B cell (primary cell): ENCODE measurements around the gene IFRD2. TPM values are rescaled to one million over a fixed set of nuclear protein-coding genes. Genes with fewer than 3 reads are reported as not detected.

ENCODE experiments used
- ATAC-seq: fragments of 200-7000 bp; cut with Tn5 transposase; one replicate; pipeline ENCODE4 v1.10.0; 2021; ENCODE audit warnings: low read depth, mild to moderate bottlenecking, moderate number of reproducible peaks, moderate library complexity
- CTCF ChIA-PET: fragments of 350-600 bp; sonication (Branson Sonifier 250); formaldehyde crosslinking; loops from one replicate; lab custom pipeline; 2021; ENCODE audit warnings: antibody characterized with exemption, inconsistent platforms; lab: Charles Lee
- POLR2A ChIA-PET: fragments of 350-600 bp; sonication (Branson Sonifier 250); formaldehyde crosslinking; loops from one replicate; lab custom pipeline; 2021; ENCODE audit warnings: antibody characterized with exemption; lab: Charles Lee
- DNase-seq: peaks from one replicate; pipeline ENCODE4 v3.0.0; 2013
- H2AFZ ChIP-seq: 2 replicates; pipeline ENCODE4 v1.6.1; 2012; ENCODE audit warnings: mild to moderate bottlenecking, low read depth, low read length; ENCODE audit not compliant: insufficient read depth, poor library complexity, severe bottlenecking
- H3K27ac ChIP-seq, 2 donors: 1 replicate in 1 of 2; 2 replicates in 1 of 2; pipeline ENCODE4 v1.5.1; 2012 to 2013; ENCODE audit warnings: low read length in 2 of 2, mild to moderate bottlenecking in 2 of 2, moderate library complexity in 1 of 2
- H3K27me3 ChIP-seq, 4 experiments: fragments of 200-600 bp in 1 of 4; sonication (generic) in 1 of 4; replicated peaks in 1 of 4; 1 replicate in 2 of 4; 2 replicates in 2 of 4; pipeline versions ENCODE4 v1.6.1 to v1.7.0; 2013 to 2016; ENCODE audit warnings: low read length in 3 of 4, mild to moderate bottlenecking in 2 of 4, mixed read lengths in 1 of 4, moderate library complexity in 1 of 4; ENCODE audit not compliant: insufficient read depth in 4 of 4, control insufficient read depth in 3 of 4; ENCODE audit errors: control extremely low read depth in 1 of 4
- H3K36me3 ChIP-seq, 2 experiments: replicated peaks in 1 of 2; 1 replicate in 1 of 2; 2 replicates in 1 of 2; pipeline versions ENCODE4 v1.6.1 to v1.7.1; 2013; ENCODE audit warnings: low read length in 1 of 2; ENCODE audit not compliant: insufficient read depth in 2 of 2, control insufficient read depth in 1 of 2; ENCODE audit errors: control extremely low read depth in 1 of 2, extremely low read depth in 1 of 2
- H3K4me1 ChIP-seq, 2 donors: fragments of 200-600 bp in 1 of 2; sonication (generic) in 1 of 2; 1 replicate in 1 of 2; 2 replicates in 1 of 2; pipeline versions ENCODE4 v1.5.1 to v1.6.1; 2013 to 2017; ENCODE audit warnings: low read length in 2 of 2; ENCODE audit not compliant: control insufficient read depth in 2 of 2, insufficient read depth in 2 of 2
- H3K4me2 ChIP-seq: replicated peaks from 2 replicates; pipeline ENCODE3; 2012; ENCODE audit warnings: mild to moderate bottlenecking, low read depth, low read length; ENCODE audit not compliant: poor library complexity, severe bottlenecking
- H3K4me3 ChIP-seq, 5 experiments: fragments of 200-600 bp in 1 of 5; sonication (generic) in 1 of 5; 1 replicate in 3 of 5; 2 replicates in 2 of 5; pipeline versions ENCODE4 v1.5.1 to v1.7.0; 2011 to 2016; ENCODE audit warnings: low read length in 4 of 5, mild to moderate bottlenecking in 4 of 5, low read depth in 2 of 5, control low read depth in 1 of 5, moderate library complexity in 1 of 5; ENCODE audit not compliant: insufficient read depth in 1 of 5; ENCODE audit errors: control extremely low read depth in 1 of 5, extremely low read depth in 1 of 5
- H3K79me2 ChIP-seq: fragments of 200-600 bp; sonication (generic); one replicate; pipeline ENCODE4 v1.6.0; 2016; ENCODE audit warnings: low read length; ENCODE audit not compliant: control insufficient read depth, insufficient read depth
- H3K9ac ChIP-seq: fragments of 200-600 bp; sonication (generic); 2 replicates; pipeline ENCODE4 v1.6.1; 2017; ENCODE audit warnings: mild to moderate bottlenecking, low read length, moderate library complexity
- H3K9me3 ChIP-seq, 3 donors: one replicate each; pipeline versions ENCODE4 v1.6.1 to v1.7.1; 2013; ENCODE audit warnings: low read length in 2 of 3; ENCODE audit not compliant: control insufficient read depth in 2 of 3, insufficient read depth in 1 of 3; ENCODE audit errors: control extremely low read depth in 1 of 3
- H4K20me1 ChIP-seq: 2 replicates; pipeline ENCODE4 v1.6.0; 2012; ENCODE audit warnings: mild to moderate bottlenecking, low read length; ENCODE audit not compliant: insufficient read depth, control insufficient read depth, poor library complexity, severe bottlenecking
- H3K27ac Mint-ChIP-seq: one replicate; pipeline ENCODE4 v1.8.0; 2021; ENCODE audit warnings: mixed read lengths
- H3K27me3 Mint-ChIP-seq: one replicate; pipeline ENCODE4 v1.8.0; 2021; ENCODE audit warnings: mixed read lengths
- H3K4me1 Mint-ChIP-seq: one replicate; pipeline ENCODE4 v1.8.0; 2021; ENCODE audit warnings: mixed read lengths
- H3K4me3 Mint-ChIP-seq: one replicate; pipeline ENCODE4 v1.8.0; 2021; ENCODE audit warnings: mixed read lengths
- H3K9me3 Mint-ChIP-seq: one replicate; pipeline ENCODE4 v1.8.0; 2022; ENCODE audit warnings: mixed read lengths; ENCODE audit not compliant: insufficient read depth
- CTCF ChIP-seq: fragments of 200-600 bp; IDR thresholded peaks from one replicate; pipeline ENCODE4 v1.8.0; 2022; ENCODE audit warnings: antibody characterized with exemption, mild to moderate bottlenecking
- EZH2 ChIP-seq: IDR thresholded peaks from 2 replicates; pipeline ENCODE4 v1.6.1; 2012; ENCODE audit warnings: borderline replicate concordance, low read depth, mild to moderate bottlenecking, moderate library complexity, low read length; ENCODE audit not compliant: insufficient read depth, poor library complexity, severe bottlenecking
- WGBS: methylation state at CpG from one replicate; pipeline ENCODE4 v1.1.5; 2013; ENCODE audit warnings: missing lambda C conversion rate; ENCODE audit not compliant: insufficient coverage; 5-methylcytosine and 5-hydroxymethylcytosine counted together
- intact Hi-C: fragments of 100-400 bp; cut with micrococcal nuclease; formaldehyde crosslinking; loops from one replicate; pipeline ENCODE4 v1.10.0; 2022
- polyA plus RNA-seq: library from polyadenylated mRNA; depleted of rRNA; stranded (reverse); fragments of >200 nt; gene quantifications from 2 replicates; pipeline ENCODE4 v1.2.3, GENCODE V29; 2012
- total RNA-seq, 2 donors: library from RNA; stranded (reverse); fragments of 120-200 nt in 1 of 2; gene quantifications; 1 replicate in 1 of 2; 2 replicates in 1 of 2; pipeline versions ENCODE4 v1.2.3 to v1.2.4, GENCODE V29; 2013 to 2022

IFRD2 gene
- total and polyA plus RNA-seq, 2 donors (not counting 1 experiment from before 2014, with no cell fraction given), result 63.4 to 80.1 TPM

DNA sequence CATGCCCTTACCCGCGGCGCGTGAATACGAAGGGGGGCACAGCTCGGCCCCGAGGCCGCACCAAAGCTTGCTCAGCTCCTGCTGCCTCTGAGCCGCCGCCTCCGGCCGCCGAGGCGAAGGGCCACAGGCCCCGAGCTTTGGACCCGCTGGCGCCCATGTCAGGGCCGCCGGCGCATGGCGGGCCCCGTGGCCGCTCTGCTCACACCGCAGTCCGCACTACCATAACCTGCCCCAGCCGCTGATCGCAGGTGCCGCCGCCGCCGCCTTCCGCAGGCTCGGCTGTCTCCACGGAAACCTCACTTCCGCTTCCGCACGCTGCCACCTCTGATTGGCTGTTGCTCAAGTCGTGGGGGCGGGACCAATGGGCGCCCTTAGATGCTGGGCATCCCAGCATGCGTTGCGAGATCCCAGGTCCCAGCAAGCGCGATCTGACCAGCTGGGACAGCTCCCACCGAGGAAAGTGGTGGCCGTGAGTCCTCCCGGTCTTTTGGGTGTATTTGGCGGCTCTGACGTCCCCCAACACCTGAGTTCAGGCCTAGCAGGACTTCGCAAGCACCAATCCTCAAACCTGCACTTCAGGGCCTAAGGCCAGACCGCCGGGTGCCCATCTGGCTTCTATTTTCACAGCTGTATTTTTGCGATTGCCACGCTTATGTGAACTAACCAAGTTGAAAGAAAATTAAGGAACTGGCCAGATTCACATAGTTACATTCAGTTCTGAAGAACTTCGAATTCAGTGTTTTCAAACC is 35.9 kb upstream of the IFRD2 start, which contains the start of gene TUSC2:
Gene TUSC2 (minus strand): TSS at position 281 of the 749 bp plus-strand sequence. CDS start 124 bp downstream, at position 157.
- WGBS, result 2% methylated on average over 55 of the region's 55 CpGs
- H2AFZ ChIP-seq, result peak within 1 kb of the TSS; percentile 75
- H3K79me2 ChIP-seq, result peaks cover 41% of the 10 kb centered on the region
- peak within 1 kb of the TSS; percentile 66 to 90 for H3K27ac ChIP-seq
- no peaks in the 10 kb centered on the region for H3K27me3 ChIP-seq
- peak; percentile 97 for DNase-seq
- H3K4me3 ChIP-seq, result peak within 1 kb of the TSS; percentile 39 to 98 (median 87)
- Mint-ChIP-seq H3K27me3 (no peaks in the 10 kb centered on the region), H3K27ac (peak within 1 kb of the TSS; percentile 91), H3K4me3 (peak within 1 kb of the TSS; percentile 95), H3K4me1 (peaks cover 25% of the 10 kb centered on the region), H3K9me3 (no peaks in the 10 kb centered on the region)
- H3K4me2 ChIP-seq, result peak within 1 kb of the TSS; percentile 99
- peak within 1 kb of the TSS; percentile 87 for H3K9ac ChIP-seq
- no peak for TF ChIP-seq CTCF
- TF ChIP-seq EZH2, result no peak
- peaks cover 0 to 55% of the 10 kb centered on the region in 2 experiments for H3K36me3 ChIP-seq
- H4K20me1 ChIP-seq, result peaks cover 35% of the 10 kb centered on the region
- no peaks in the 10 kb centered on the region for H3K9me3 ChIP-seq
- POLR2A ChIA-PET, result interaction anchor here (0.6 to 2.9 kb wide), 8 partner anchors 9 to 1666 kb away, joined by 3 to 27 read pairs (median 6); partner anchors contain the start of genes CYB561D2, HYAL3, IFRD2 and NAA80
- intact Hi-C loops, result loop anchor here (1.0 kb wide), 5 partner anchors 9 to 101 kb away; partner anchors contain the start of genes CYB561D2, HYAL3, NAA80 and NPRL2
- peak; percentile 94 for ATAC-seq
- peaks cover 14 to 24% of the 10 kb centered on the region in 2 donors for H3K4me1 ChIP-seq
- CTCF ChIA-PET, result interaction anchor here (0.5 to 3.4 kb wide), 10 partner anchors 9 to 510 kb away, joined by 3 to 20 read pairs (median 4); partner anchors contain the start of genes CYB561D2, HYAL3, NAA80 and NPRL2
